GM18858 (cell line): ENCODE results near the gene CEP162.
"Not testable (repeated sequence)": the region's sequence is repeated elsewhere in the genome, so short reads cannot be mapped to it uniquely, and the experiment has no call there.

ENCODE experiments used
- ATAC-seq: cut with Tn5 transposase; IDR thresholded peaks from one replicate; pipeline ENCODE4 v1.9.1; 2021; ENCODE audit not compliant: unreplicated experiment

The CEP162 gene

DNA sequence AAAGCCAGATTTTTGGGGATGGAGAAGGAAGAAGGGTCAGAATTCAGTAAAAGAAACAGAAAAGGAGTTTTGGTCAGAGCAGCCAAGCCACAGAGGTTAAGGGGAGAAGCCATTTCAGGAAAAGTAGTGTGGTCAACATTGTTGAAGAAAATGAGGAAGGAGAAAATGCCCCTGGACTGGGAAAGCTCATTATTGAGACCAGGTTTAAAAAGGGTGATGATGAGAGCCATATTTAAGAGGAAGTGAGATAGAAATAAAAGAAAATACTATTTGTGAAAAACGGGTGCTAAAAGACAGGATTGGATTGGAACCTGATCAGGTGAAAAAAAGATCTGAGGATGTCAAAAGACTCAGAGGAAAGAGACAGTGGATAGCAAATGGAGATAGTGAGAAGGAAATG, 75.8 kb downstream of the CEP162 start:
- ATAC-seq: no peak

DNA sequence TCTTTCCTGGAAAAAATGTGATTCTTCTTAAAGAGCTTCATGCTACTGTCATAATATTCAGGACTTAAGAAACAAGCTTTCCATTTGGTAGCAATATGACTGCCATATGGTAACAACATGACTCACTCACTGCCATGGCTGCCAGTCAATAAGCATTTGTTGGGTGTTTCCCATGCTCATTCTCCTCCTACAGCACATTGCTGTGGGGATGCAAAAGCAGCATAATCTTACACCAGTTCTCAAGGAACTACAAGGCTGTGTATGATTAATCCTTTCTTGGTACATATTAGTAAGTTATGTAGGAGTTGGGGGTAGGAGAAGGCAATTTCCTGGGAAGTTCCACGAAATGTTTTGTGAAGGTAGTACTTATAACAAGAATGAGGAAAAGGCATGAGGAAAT, 76.7 kb downstream of the CEP162 start:
- peak; percentile 82 for ATAC-seq

GRCh38 chr6:84141521-84141920, 85.9 kb downstream of the CEP162 start:
- no peak for ATAC-seq

DNA sequence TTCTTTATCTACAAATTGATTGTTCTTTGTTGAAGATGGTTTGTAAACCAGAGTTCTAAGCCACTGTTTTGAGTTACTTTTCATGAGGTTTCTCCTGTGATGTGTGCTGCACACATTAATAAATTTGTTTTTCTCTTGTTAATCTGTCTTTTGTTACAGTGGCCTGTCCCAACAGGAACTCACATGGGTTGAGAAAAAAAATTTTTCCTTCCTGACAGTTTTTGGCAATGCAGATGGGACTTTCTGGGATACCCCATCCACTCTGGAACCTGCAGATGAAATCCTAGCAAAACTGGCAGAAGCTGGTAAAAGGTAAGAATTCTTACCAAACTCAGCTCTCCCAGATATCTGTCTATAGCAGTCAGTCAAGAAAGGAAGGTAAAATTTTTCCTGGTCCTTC, 88.1 kb downstream of the CEP162 start:
- no peak for ATAC-seq

GRCh38 chr6:84137989-84138575, 89.4 kb downstream of the CEP162 start:
- no peak for ATAC-seq

DNA sequence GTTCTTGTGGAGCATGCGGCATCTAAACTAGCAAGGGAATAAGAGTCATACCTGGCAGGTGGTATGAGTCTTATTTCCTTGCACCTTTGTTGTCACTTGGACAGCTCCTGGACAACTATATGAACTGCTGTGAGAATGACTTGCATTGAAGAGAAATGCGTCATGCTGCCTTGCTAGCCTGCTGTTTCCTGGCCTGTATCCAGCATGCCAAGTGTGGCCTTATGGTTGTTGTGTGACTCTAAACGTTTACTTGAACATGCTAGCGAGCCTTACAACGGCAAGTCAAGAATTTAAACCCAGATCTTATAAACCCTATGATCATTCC, 90.4 kb downstream of the CEP162 start:
- ATAC-seq: no peak

DNA sequence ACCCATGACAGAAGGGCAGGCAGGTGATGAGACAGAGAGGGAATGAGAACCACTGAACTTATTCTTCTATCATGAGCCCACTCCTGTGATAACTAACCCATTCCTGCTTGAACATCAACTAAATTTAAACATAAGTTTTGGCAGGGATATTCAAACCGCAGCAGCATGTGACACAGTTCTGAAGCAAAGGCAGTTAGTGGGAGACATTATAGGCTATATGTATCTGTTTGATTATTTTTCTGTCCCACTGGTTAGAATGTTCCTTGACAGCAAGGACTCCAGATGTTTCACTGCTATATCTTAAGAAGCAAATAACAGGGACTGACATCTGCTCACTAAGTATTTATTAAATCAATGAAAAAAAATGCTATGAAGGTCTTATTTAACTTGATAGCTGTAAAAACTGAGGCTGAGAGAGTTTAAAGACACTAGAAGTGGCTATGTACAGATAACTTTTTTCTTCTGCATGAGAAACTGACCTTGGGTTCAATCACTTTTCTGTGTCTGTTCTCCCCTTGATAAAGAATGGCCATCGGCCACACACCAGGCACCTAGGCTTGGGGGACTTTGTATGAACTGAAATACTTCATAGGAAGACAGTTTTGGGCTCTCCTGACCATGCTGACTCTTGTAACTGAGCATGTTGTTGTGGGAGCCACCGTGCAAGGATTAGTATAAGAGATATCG, 90.9 kb downstream of the CEP162 start:
- no peak for ATAC-seq

- no peak for ATAC-seq
Measured at GRCh38 chr6:84135291-84135690, 92.2 kb downstream of the CEP162 start.

GRCh38 chr6:84133385-84133784, 94.1 kb downstream of the CEP162 start:
- not testable (repeated sequence) for ATAC-seq

- ATAC-seq: not testable (repeated sequence)
Measured at GRCh38 chr6:84129588-84129987, 97.9 kb downstream of the CEP162 start.

DNA sequence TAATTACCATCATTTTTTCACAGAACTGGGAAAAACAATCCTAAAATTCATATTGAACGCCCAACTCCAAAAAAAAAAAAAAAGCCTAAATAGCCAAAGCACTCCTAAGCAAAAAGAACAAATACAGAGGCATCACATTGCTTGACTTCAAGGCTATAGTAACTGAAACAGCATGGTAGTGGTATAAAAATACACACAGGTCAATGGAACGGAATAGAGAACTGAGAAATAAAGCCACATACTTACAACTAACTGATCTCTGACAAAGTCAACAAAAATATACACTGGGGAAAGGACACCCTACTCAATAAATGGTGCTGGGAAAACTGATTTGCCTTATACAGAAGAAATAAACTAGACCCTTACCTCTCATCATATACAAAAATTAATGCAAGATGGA, 104.3 kb downstream of the CEP162 start:
- ATAC-seq: peak; percentile 48

GRCh38 chr6:84119277-84119676, 108.2 kb downstream of the CEP162 start:
- ATAC-seq: no peak

DNA sequence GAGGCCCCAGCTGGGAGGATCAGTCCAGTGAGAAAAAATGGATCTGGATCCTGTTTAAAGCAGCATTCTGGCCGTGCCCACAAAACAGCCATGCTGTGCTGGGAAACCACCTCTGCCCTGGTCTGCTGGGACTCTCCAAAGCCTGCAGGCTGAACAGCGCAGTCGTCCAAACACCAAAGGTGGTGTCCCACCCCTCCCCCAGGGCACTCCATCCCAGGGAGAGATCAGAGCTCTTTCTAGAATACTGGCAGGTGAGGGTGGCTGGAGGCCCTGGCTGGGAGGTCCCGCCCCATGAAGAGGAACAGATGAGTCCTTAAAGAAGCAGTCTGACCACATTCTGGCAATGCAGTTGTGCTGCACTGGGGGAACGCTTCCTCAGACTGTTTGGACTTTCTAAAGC, 109.3 kb downstream of the CEP162 start:
- no peak for ATAC-seq

DNA sequence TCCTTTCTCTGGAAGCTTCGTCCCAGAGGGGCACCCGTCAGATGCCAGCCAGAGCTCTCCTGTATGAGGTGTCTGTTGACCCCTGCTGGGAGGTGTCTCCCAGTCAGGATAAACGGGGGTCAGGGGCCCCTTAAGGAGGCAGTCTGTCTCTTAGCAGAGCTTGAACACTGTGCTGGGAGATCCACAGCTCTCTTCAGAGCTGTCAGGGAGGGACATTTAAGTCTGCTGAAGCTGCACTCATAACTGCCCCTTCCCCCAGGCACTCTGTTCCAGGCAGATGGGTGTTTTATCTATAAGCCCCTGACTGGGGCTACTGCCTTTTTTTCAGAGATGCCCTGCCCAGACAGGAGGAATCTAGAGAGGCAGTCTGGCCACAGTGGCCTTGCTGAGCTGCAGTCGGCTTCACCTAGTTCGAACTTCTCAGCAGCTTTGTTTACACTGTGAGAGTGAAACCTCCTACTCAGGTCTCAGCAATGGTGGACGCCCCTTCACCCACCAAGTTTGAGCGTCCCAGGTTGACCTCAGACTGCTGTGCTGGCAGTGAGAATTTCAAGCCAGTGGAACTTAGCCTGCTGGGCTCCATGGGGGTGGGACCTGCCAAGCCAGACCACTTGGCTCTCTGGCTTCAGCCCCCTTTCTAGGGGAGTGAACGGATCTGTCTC, 112.4 kb downstream of the CEP162 start:
- ATAC-seq: not testable (repeated sequence)

DNA sequence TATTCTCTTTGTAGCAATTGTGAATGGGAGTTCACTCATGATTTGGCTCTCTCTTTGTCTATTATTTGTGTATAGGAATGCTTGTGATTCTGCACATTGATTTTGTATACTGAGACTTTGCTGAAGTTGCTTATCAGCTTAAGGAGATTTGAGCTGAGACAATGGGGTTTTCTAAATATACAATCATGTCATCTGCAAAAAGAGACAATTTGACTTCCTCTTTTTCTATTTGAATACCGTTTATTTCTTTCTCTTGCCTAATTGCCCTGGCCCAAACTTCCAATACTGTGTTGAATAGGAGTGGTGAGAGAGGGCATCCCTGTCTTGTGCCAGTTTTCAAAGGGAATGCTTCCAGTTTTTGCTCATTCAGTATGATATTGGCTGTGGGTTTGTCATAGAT, 116.1 kb downstream of the CEP162 start:
- not testable (repeated sequence) for ATAC-seq

DNA sequence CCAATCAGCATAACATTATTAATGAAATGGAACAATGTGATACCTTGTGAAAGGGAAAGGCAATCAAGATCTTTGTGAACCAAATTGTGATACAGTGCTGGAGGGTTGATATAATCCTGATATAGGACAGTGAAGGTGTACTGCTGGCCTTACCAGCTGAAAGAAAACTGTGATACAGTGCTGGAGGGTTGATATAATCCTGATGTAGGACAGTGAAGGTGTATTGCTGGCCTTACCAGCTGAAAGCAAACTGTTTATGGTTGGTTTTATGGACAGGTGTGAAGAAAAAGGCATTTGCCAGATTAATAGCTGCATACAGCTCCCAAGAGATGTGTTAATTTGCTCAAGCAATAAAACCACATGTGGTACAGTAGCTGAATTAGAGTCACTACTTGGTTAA, 119.9 kb downstream of the CEP162 start:
- ATAC-seq: no peak

- not testable (repeated sequence) for ATAC-seq
Measured at GRCh38 chr6:84105215-84105924, 122.1 kb downstream of the CEP162 start.

DNA sequence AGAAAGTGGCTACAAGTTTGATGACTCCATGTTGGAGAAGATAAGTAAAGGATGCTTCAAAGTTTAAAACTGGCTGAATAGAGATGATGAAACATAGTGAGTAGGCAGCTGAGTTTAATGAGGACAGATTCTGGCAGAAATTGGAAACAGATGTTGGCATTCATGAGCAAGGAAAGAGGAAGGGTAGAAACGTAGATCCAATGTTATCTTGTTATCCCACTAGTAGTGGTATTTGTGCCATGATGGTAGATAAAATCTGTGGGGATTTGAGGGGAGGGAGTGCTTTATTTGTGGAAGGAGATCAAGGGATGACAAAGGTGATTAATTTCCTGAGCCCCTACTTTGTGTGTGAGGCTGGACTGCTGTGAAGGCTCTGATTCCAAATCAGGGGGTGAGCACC, 124.4 kb downstream of the CEP162 start:
- no peak for ATAC-seq

- ATAC-seq: no peak
Measured at GRCh38 chr6:84095156-84095555, 132.3 kb downstream of the CEP162 start.

GRCh38 chr6:84093441-84094435, 133.7 kb downstream of the CEP162 start:
- peak; percentile 58 for ATAC-seq

- no peak for ATAC-seq
Measured at GRCh38 chr6:84089552-84089951, 137.9 kb downstream of the CEP162 start.
